HCT116 (cell line): Measurements from ENCODE around the gene SERPINH1.

Source experiments
- JUND ChIP-seq: IDR thresholded peaks from 2 replicates; pipeline ENCODE4 v1.6.1; 2012
- POLR2A ChIP-seq: IDR thresholded peaks from 2 replicates; pipeline ENCODE4 v1.7.0; 2011; ENCODE audit warnings: borderline replicate concordance; ENCODE audit not compliant: insufficient read depth, insufficient read length; ENCODE audit errors: extremely low read depth
- POLR2AphosphoS5 ChIP-seq: IDR thresholded peaks from 2 replicates; pipeline ENCODE4 v1.6.1; 2011; ENCODE audit warnings: mild to moderate bottlenecking, low read depth, low read length, moderate library complexity
- SIN3A ChIP-seq: IDR thresholded peaks from 2 replicates; pipeline ENCODE4 v1.6.1; 2012; ENCODE audit warnings: low read depth
- YY1 ChIP-seq: IDR thresholded peaks from 2 replicates; pipeline ENCODE4 v1.6.1; 2011; ENCODE audit warnings: low read length, low read depth, moderate library complexity, mild to moderate bottlenecking; ENCODE audit not compliant: insufficient replicate concordance; ENCODE audit errors: extremely low read depth
- ZNF274 ChIP-seq: fragments of 200-500 bp; sonication (Bioruptor generic); IDR thresholded peaks from 2 replicates; pipeline ENCODE4 v1.6.1; 2014; ENCODE audit warnings: mild to moderate bottlenecking, low read depth, low read length, inconsistent platforms
- TF ChIP-seq, protein P1 (sequence below), 3 experiments: fragments of 200-600 bp in 1 of 3; sonication (generic) in 1 of 3; IDR thresholded peaks in 2 of 3; conservative IDR thresholded peaks in 1 of 3; 2 replicates each; pipeline ENCODE4 v1.5.1; 2012 to 2017; ENCODE audit warnings: low read depth in 2 of 3, low read length in 2 of 3, antibody characterized with exemption in 1 of 3, borderline replicate concordance in 1 of 3, control low read depth in 1 of 3, mild to moderate bottlenecking in 1 of 3, mixed read lengths in 1 of 3, mixed run types in 1 of 3, moderate library complexity in 1 of 3; ENCODE audit not compliant: insufficient read depth in 1 of 3
- TF ChIP-seq, protein P2 (sequence below): IDR thresholded peaks from 2 replicates; pipeline ENCODE4 v1.6.1; 2012

DNA sequence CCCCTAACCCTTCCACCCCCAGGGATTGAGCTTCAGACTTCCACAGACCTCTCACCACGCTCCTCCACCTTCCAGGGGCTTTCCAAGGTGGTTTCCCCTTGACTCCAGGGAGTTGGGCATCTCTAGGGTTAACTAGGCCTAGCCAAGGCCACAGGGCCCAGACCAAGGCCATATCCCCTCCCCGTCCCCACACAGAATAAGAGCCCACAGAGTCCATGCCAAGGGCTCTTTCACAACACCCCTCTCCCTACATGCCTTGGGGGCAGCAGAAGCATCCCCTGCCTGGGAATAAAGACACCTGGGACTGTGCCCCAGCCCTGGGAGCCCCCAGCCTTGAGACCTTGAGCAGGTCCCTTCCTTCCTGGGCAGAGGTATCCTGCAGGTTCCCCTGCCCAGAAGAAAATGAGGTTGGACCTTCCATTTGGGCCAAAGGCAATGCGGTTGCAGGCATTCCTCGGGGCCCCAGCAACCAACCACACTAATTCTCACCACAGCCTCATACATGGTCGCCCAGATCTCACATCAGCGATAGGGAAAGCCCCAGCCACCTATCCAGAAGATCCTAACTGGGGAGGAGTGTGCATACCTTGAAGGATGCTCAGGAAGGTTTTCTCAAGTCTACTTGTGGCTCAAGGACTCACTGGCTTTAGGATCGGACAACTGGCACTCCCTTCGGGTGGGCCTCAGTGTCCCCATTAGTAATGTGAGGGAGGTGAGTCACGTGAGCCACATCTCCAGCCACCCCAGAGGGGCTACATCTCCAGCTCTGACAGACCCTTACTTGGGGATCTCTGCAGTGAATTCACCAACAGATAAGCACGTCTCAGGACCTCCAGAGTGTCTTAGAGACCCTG lies 38.0 kb upstream of the SERPINH1 start:
- TF ChIP-seq POLR2A: no peak
- TF ChIP-seq, protein P1, sequence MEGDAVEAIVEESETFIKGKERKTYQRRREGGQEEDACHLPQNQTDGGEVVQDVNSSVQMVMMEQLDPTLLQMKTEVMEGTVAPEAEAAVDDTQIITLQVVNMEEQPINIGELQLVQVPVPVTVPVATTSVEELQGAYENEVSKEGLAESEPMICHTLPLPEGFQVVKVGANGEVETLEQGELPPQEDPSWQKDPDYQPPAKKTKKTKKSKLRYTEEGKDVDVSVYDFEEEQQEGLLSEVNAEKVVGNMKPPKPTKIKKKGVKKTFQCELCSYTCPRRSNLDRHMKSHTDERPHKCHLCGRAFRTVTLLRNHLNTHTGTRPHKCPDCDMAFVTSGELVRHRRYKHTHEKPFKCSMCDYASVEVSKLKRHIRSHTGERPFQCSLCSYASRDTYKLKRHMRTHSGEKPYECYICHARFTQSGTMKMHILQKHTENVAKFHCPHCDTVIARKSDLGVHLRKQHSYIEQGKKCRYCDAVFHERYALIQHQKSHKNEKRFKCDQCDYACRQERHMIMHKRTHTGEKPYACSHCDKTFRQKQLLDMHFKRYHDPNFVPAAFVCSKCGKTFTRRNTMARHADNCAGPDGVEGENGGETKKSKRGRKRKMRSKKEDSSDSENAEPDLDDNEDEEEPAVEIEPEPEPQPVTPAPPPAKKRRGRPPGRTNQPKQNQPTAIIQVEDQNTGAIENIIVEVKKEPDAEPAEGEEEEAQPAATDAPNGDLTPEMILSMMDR (IDR thresholded peaks at IDR 0.05 in 2 of 3, conservative IDR thresholded peaks at IDR 0.05 in 1 of 3; ENCODE audit: borderline replicate concordance in 1 of 3, insufficient read depth in 1 of 3, low read depth in 2 of 3, low read length in 2 of 3): no peak
- TF ChIP-seq SIN3A: no peak
- TF ChIP-seq YY1: no peak
- TF ChIP-seq, protein P2, sequence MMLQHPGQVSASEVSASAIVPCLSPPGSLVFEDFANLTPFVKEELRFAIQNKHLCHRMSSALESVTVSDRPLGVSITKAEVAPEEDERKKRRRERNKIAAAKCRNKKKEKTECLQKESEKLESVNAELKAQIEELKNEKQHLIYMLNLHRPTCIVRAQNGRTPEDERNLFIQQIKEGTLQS: no peak
- no peak for TF ChIP-seq POLR2AphosphoS5
- no peak for TF ChIP-seq JUND
- TF ChIP-seq ZNF274: no peak
